PC-9 (cell line): ENCODE data around the gene RPTOR. TPM values are rescaled to one million over a fixed set of nuclear protein-coding genes. Genes with fewer than 3 reads are reported as not detected.

ENCODE experiments used
- BruUV-seq: library from RNA; stranded (reverse); fragments of 400-500 nt; replicated peaks from 2 replicates; lab custom pipeline; 2021; lab: Mats Ljungman, UMichigan
- CTCF ChIA-PET: fragments of 300-600 bp; sonication (Branson Sonifier 250); formaldehyde crosslinking; loops from one replicate; lab custom pipeline; 2022; ENCODE audit warnings: antibody characterized with exemption; lab: Charles Lee
- POLR2A ChIA-PET: fragments of 300-600 bp; sonication (Branson Sonifier 250); formaldehyde crosslinking; loops from one replicate; lab custom pipeline; 2022; ENCODE audit warnings: antibody characterized with exemption; ENCODE audit not compliant: unreplicated experiment; lab: Charles Lee
- DNase-seq, 2 experiments: peaks; one replicate each; pipeline versions ENCODE4 v3.0.0 to v3.0.0-alpha.2; 2015 to 2022; ENCODE audit warnings: mixed read lengths in 1 of 2
- H2AFZ ChIP-seq: fragments of 200-600 bp; sonication (generic); 2 replicates; pipeline ENCODE4 v1.8.1; 2017; ENCODE audit warnings: antibody characterized with exemption
- H3F3A ChIP-seq: fragments of 200-600 bp; sonication (generic); 2 replicates; pipeline ENCODE4 v1.8.1; 2017; ENCODE audit warnings: antibody characterized with exemption, mild to moderate bottlenecking, low read depth; ENCODE audit not compliant: insufficient read depth
- H3K27ac ChIP-seq: fragments of 200-600 bp; sonication (generic); 2 replicates; pipeline ENCODE4 v1.6.1; 2016; ENCODE audit warnings: mixed run types
- H3K27me3 ChIP-seq: fragments of 200-600 bp; sonication (generic); 2 replicates; pipeline ENCODE4 v1.6.1; 2016; ENCODE audit warnings: low read depth, mixed run types; ENCODE audit not compliant: insufficient read depth
- H3K36me3 ChIP-seq: fragments of 200-600 bp; sonication (generic); 2 replicates; pipeline ENCODE4 v1.6.1; 2016; ENCODE audit warnings: low read depth, mixed run types
- H3K4me1 ChIP-seq: fragments of 200-600 bp; sonication (generic); replicated peaks from 2 replicates; pipeline ENCODE4 v1.6.1; 2016; ENCODE audit warnings: mixed run types; ENCODE audit not compliant: insufficient read depth
- H3K4me2 ChIP-seq: fragments of 200-600 bp; sonication (generic); 2 replicates; pipeline ENCODE4 v1.6.1; 2017; ENCODE audit warnings: mixed run types
- H3K4me3 ChIP-seq: fragments of 200-600 bp; sonication (generic); 2 replicates; pipeline ENCODE4 v1.6.1; 2016; ENCODE audit warnings: mixed run types
- H3K79me2 ChIP-seq: fragments of 200-600 bp; sonication (generic); 2 replicates; pipeline ENCODE4 v1.6.1; 2017; ENCODE audit warnings: low read depth, mixed run types
- H3K9me2 ChIP-seq: fragments of 200-600 bp; sonication (generic); 2 replicates; pipeline ENCODE4 v1.8.1; 2017; ENCODE audit warnings: mild to moderate bottlenecking; ENCODE audit not compliant: insufficient read depth
- H3K9me3 ChIP-seq: fragments of 200-600 bp; sonication (generic); 2 replicates; pipeline ENCODE4 v1.8.1; 2016; ENCODE audit warnings: low read depth; ENCODE audit not compliant: insufficient read depth
- H4K20me1 ChIP-seq: fragments of 200-600 bp; sonication (generic); 2 replicates; pipeline ENCODE4 v1.8.1; 2017; ENCODE audit not compliant: insufficient read depth
- CTCF ChIP-seq: fragments of 200-600 bp; sonication (generic); conservative IDR thresholded peaks from 2 replicates; pipeline ENCODE4 v1.6.1; 2017; ENCODE audit warnings: mixed run types, antibody characterized with exemption, mild to moderate bottlenecking, moderate library complexity
- EZH2 ChIP-seq: fragments of 200-600 bp; sonication (generic); IDR thresholded peaks from 2 replicates; pipeline ENCODE4 v1.8.0; 2017; ENCODE audit warnings: antibody characterized with exemption, low read depth
- intact Hi-C: fragments of 100-400 bp; cut with micrococcal nuclease; formaldehyde crosslinking; loops from one replicate; pipeline ENCODE4 v1.10.0; 2022; ENCODE audit not compliant: unreplicated experiment
- total RNA-seq: library from RNA; stranded (reverse); gene quantifications from 2 replicates; pipeline ENCODE4 v1.2.3, GENCODE V29; 2021

Gene RPTOR
- total RNA-seq, 1 experiment from 2014 or later: 50.8 TPM

- H3K4me1 ChIP-seq: no peaks in the 10 kb centered on the region
- TF ChIP-seq EZH2 (no peak), CTCF (no peak)
- H3K79me2 ChIP-seq: 0 out of 2 replicates have a peak, but pooled peaks cover 5% of the 10 kb centered on the region
- no peaks in the 10 kb centered on the region for H3K27me3 ChIP-seq
- no peaks in the 10 kb centered on the region for H3F3A ChIP-seq
- no peak overlapping the region for H3K4me3 ChIP-seq
- ChIA-PET POLR2A (no interaction called here), CTCF (no interaction called here)
- no peak overlapping the region for H3K27ac ChIP-seq
- H3K9me2 ChIP-seq: no peaks in the 10 kb centered on the region
- H3K4me2 ChIP-seq: no peak overlapping the region
- no peaks in the 10 kb centered on the region for H3K9me3 ChIP-seq
- no TSS peak for BruUV-seq
- no peak overlapping the region for H2AFZ ChIP-seq
- H3K36me3 ChIP-seq: no peaks in the 10 kb centered on the region
- intact Hi-C loops: no loop called here
- no peak for DNase-seq
- H4K20me1 ChIP-seq: no peaks in the 10 kb centered on the region
Observed at GRCh38 chr17:80677214-80677756, 132.6 kb downstream of the RPTOR start.

- CTCF ChIA-PET: interaction anchor here (0.6 kb wide), 1 partner anchor 266 kb away, joined by 3 read pairs; no protein-coding TSS in a partner anchor
- H3K4me3 ChIP-seq: no peak overlapping the region
- H3K9me2 ChIP-seq: no peaks in the 10 kb centered on the region
- no peaks in the 10 kb centered on the region for H3K79me2 ChIP-seq
- H3K36me3 ChIP-seq: no peaks in the 10 kb centered on the region
- POLR2A ChIA-PET: interaction anchor here (0.7 kb wide), 1 partner anchor 1975 kb away, joined by 3 read pairs; no protein-coding TSS in a partner anchor
- H3K9me3 ChIP-seq: no peaks in the 10 kb centered on the region
- no peak for DNase-seq
- no peaks in the 10 kb centered on the region for H3K4me1 ChIP-seq
- H4K20me1 ChIP-seq: peaks cover 2% of the 10 kb centered on the region; the same call in 1 of the 2 replicates
- intact Hi-C loops: no loop called here
- BruUV-seq: no TSS peak
- no peak for TF ChIP-seq EZH2
- TF ChIP-seq CTCF: no peak
- no peak overlapping the region for H3K27ac ChIP-seq
- H2AFZ ChIP-seq: no peak overlapping the region
- no peaks in the 10 kb centered on the region for H3K27me3 ChIP-seq
- H3K4me2 ChIP-seq: no peak overlapping the region
- H3F3A ChIP-seq: no peaks in the 10 kb centered on the region
Observed at GRCh38 chr17:80679816-80680215, 135.2 kb downstream of the RPTOR start.

- TF ChIP-seq EZH2: no peak
- TF ChIP-seq CTCF: no peak
- BruUV-seq: no TSS peak
- Histone ChIP-seq H3K9me2 (no peaks in the 10 kb centered on the region), H2AFZ (no peak overlapping the region), H3K27me3 (no peaks in the 10 kb centered on the region), H3F3A (no peaks in the 10 kb centered on the region), H3K27ac (no peak overlapping the region), H3K4me1 (no peaks in the 10 kb centered on the region), H3K79me2 (no peaks in the 10 kb centered on the region), H4K20me1 (peaks cover 6% of the 10 kb centered on the region; the same call in 1 of the 2 replicates), H3K9me3 (no peaks in the 10 kb centered on the region), H3K4me3 (no peak overlapping the region), H3K36me3 (no peaks in the 10 kb centered on the region), H3K4me2 (no peak overlapping the region)
- intact Hi-C loops: no loop called here
- DNase-seq: no peak
- ChIA-PET CTCF (no interaction called here), POLR2A (interaction anchor here (0.6 kb wide), 1 partner anchor 111 kb away, joined by 6 read pairs; no protein-coding TSS in a partner anchor)
Observed at GRCh38 chr17:80681215-80681614, 136.6 kb downstream of the RPTOR start.
